Stimulated activated memory B cell treated with anti-CD40 and anti-IgM and Interleukin-4, amounts not matched to agents 10 μg/mL and 1 μg/mL and 100 μg/mL, for 72 hours (primary cell): ENCODE results near the gene TSNAX.

Experiments used
- ATAC-seq: fragments of 150-1000 bp; cut with Tn5 transposase; 2 replicates; pipeline ENCODE4 v1.10.0; 2021
- H3K27ac Mint-ChIP-seq: one replicate; pipeline ENCODE4 v1.8.0; 2022; ENCODE audit warnings: mild to moderate bottlenecking, mixed read lengths
- H3K27me3 Mint-ChIP-seq: one replicate; pipeline ENCODE4 v1.8.0; 2022; ENCODE audit warnings: mixed read lengths
- H3K36me3 Mint-ChIP-seq: one replicate; pipeline ENCODE4 v1.8.0; 2022; ENCODE audit warnings: mixed read lengths
- H3K4me1 Mint-ChIP-seq: one replicate; pipeline ENCODE4 v1.8.0; 2022; ENCODE audit warnings: mixed read lengths
- H3K4me3 Mint-ChIP-seq: one replicate; pipeline ENCODE4 v1.8.0; 2022; ENCODE audit warnings: mild to moderate bottlenecking, moderate library complexity, mixed read lengths
- H3K9me3 Mint-ChIP-seq: one replicate; pipeline ENCODE4 v1.8.0; 2022; ENCODE audit warnings: mixed read lengths

Gene TSNAX

GRCh38 chr1:231596337-231596791 lies 67.9 kb downstream of the TSNAX start:
- no peak for ATAC-seq
- no peak overlapping the region for H3K27ac Mint-ChIP-seq
- H3K4me3 Mint-ChIP-seq: no peak overlapping the region
- no peaks in the 10 kb centered on the region for H3K9me3 Mint-ChIP-seq
- H3K27me3 Mint-ChIP-seq: no peaks in the 10 kb centered on the region
- H3K4me1 Mint-ChIP-seq: peaks cover 4% of the 10 kb centered on the region
- H3K36me3 Mint-ChIP-seq: no peaks in the 10 kb centered on the region

- no peaks in the 10 kb centered on the region for H3K9me3 Mint-ChIP-seq
- ATAC-seq: no peak
Observed at GRCh38 chr1:231597971-231598370, 69.5 kb downstream of the TSNAX start.

GRCh38 chr1:231600458-231600976 lies 72.0 kb downstream of the TSNAX start:
- H3K36me3 Mint-ChIP-seq: no peaks in the 10 kb centered on the region
- H3K27ac Mint-ChIP-seq: no peak overlapping the region
- no peak for ATAC-seq
- H3K4me3 Mint-ChIP-seq: no peak overlapping the region
- H3K4me1 Mint-ChIP-seq: peaks cover 11% of the 10 kb centered on the region
- H3K27me3 Mint-ChIP-seq: no peaks in the 10 kb centered on the region
- no peaks in the 10 kb centered on the region for H3K9me3 Mint-ChIP-seq

More at GRCh38 chr1:231597971-231598370, 69.5 kb downstream of the TSNAX start:
- Mint-ChIP-seq H3K27ac (no peak overlapping the region), H3K4me3 (no peak overlapping the region), H3K4me1 (no peaks in the 10 kb centered on the region), H3K27me3 (no peaks in the 10 kb centered on the region), H3K36me3 (no peaks in the 10 kb centered on the region)

DNA sequence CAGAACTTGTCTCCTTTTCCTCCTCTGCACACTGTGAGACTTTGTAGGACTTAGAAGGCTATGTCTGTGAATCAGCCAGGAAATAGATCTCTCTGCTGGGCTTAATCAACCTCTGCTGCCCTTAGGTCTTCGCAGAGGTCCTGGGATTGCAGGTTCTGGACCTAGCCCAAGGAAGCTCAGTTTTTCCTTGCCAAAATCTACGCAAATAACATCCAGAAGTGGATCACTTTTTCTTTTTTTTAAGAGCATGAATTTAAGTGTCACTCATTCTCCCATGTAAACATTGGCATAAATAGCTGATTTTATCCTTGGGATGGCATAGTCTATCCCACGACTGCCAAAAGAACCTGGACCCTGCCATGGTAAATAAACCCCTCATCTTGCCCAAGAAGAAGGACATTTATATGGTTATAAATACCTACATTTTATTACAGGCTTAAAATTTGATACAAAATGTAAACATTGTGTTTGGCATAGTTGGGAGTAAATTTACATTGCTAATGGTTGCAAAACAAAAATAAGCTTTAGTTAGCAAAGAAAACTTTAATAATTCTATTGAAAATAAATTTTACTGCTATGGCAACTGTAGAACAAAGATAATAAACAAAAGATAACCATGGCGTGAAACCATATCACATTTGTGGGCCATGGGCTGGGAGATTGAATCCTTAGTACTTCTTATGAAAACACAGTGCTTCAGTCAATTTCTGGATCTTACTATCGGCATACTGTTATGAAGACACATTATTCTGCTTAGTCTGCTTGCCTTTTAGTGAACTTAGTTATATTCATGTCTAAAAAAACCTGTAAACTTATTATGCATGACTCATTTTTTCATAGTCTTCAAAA lies 73.6 kb downstream of the TSNAX start:
- ATAC-seq: no peak
- Mint-ChIP-seq H3K27ac (no peak overlapping the region), H3K9me3 (no peaks in the 10 kb centered on the region), H3K4me1 (peaks cover 12% of the 10 kb centered on the region), H3K4me3 (no peak overlapping the region), H3K36me3 (no peaks in the 10 kb centered on the region), H3K27me3 (no peaks in the 10 kb centered on the region)

DNA sequence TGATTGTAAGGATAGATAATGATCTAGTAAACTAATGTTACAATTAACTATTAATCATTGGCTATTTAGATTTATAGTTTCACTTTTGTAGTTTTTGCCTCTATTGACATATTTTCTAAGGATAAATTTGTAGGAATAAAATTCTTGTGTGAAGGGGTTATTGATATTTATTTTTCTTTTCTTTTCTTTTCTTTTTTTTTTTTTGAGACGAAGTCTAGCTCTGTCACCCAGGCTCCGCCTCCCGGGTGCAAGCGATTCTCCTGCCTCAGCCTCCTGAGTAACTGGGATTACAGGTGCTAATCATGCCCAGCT lies 74.2 kb downstream of the TSNAX start:
- Mint-ChIP-seq H3K27me3 (no peaks in the 10 kb centered on the region), H3K4me1 (peaks cover 18% of the 10 kb centered on the region), H3K36me3 (no peaks in the 10 kb centered on the region), H3K27ac (no peak overlapping the region), H3K9me3 (no peaks in the 10 kb centered on the region), H3K4me3 (no peak overlapping the region)
- ATAC-seq: no peak

DNA sequence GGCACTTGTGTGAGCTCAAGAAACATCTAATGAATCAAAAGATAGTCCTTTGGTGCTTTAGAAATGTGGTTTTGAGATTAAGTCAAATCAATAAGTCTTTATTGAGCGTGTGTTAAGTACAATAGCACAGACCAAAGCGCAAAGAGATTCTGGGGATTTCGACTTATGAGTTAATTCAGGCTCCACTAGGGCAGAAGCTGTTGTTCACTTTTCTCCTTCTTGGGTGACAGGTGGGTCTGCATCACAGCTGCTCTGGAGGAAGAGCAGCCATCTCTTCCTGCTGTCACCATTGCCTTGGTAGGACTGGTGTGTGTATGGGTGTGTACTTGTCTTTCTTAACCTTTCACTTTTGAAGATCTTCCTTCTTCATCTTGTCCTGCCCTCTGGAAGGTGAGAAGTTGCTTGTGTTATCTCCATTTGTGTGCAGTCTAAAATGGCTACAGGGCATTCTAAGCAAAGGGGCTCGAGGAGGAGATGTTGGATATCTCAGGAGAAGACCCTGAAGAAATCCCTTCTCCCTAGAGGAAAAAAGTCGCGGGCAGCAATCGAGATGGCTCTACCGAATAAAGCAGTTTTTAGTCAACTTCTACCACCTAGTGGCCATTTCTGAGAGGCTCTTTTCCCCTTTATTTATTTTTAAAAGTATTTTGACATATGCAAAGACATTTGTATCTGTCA lies 75.3 kb downstream of the TSNAX start:
- no peaks in the 10 kb centered on the region for H3K27me3 Mint-ChIP-seq
- H3K4me1 Mint-ChIP-seq: peaks cover 23% of the 10 kb centered on the region
- peak overlapping the region; percentile 71 for H3K27ac Mint-ChIP-seq
- H3K36me3 Mint-ChIP-seq: no peaks in the 10 kb centered on the region
- H3K4me3 Mint-ChIP-seq: peak overlapping the region; percentile 92
- peak; percentile 74 for ATAC-seq
- H3K9me3 Mint-ChIP-seq: no peaks in the 10 kb centered on the region

DNA sequence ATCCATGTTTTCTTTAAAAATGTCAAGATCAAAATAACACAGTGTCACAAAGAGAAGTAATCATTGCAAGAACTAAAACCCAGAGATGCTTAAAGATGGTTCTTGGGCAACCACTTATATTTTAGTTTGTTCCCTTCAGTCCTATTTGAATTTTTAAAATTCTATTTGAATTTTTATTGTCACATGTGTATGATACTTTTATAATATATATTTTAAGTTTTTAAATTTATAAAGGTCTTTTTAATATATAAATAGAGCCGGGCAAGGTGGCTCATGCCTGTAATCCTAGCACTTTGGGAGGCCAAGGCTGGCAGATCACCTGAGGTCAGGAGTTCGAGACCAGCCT lies 75.8 kb downstream of the TSNAX start:
- Mint-ChIP-seq H3K4me3 (no peak overlapping the region), H3K36me3 (no peaks in the 10 kb centered on the region), H3K27ac (peak overlapping the region; percentile 71), H3K27me3 (no peaks in the 10 kb centered on the region), H3K9me3 (no peaks in the 10 kb centered on the region), H3K4me1 (peaks cover 23% of the 10 kb centered on the region)
- ATAC-seq: no peak

- Mint-ChIP-seq H3K27ac (no peak overlapping the region), H3K4me1 (peaks cover 23% of the 10 kb centered on the region), H3K36me3 (no peaks in the 10 kb centered on the region), H3K27me3 (peaks cover 6% of the 10 kb centered on the region), H3K9me3 (no peaks in the 10 kb centered on the region), H3K4me3 (no peak overlapping the region)
- no peak for ATAC-seq
Observed at GRCh38 chr1:231605149-231606100, 77.0 kb downstream of the TSNAX start.

DNA sequence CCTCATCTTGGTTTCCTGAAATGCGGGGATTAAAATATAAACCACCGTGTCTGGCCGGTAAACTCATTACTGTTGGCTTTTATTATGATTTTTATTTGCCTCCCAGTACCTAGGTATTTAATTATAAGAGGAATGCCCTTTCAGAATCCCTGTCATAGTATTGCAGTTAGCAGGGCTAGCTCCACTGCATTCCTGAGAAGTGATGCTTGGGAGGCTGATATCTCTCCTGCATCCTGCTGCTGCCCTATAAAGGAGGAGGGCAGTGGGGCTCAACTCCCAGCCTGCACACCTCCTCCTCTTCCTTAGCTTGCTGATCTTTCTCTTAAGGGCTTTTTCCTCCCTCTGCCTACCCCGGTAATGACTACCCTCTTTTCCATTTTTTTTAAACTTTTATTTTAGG lies 78.2 kb downstream of the TSNAX start:
- no peak overlapping the region for H3K4me3 Mint-ChIP-seq
- H3K27ac Mint-ChIP-seq: no peak overlapping the region
- H3K36me3 Mint-ChIP-seq: peaks cover 7% of the 10 kb centered on the region
- H3K27me3 Mint-ChIP-seq: peaks cover 9% of the 10 kb centered on the region
- ATAC-seq: no peak
- no peaks in the 10 kb centered on the region for H3K9me3 Mint-ChIP-seq
- peaks cover 35% of the 10 kb centered on the region for H3K4me1 Mint-ChIP-seq

GRCh38 chr1:231610388-231610787 lies 81.9 kb downstream of the TSNAX start:
- peaks cover 9% of the 10 kb centered on the region for H3K27me3 Mint-ChIP-seq
- peaks cover 7% of the 10 kb centered on the region for H3K36me3 Mint-ChIP-seq
- no peak overlapping the region for H3K27ac Mint-ChIP-seq
- H3K4me1 Mint-ChIP-seq: peaks cover 61% of the 10 kb centered on the region
- H3K9me3 Mint-ChIP-seq: no peaks in the 10 kb centered on the region
- no peak overlapping the region for H3K4me3 Mint-ChIP-seq
- no peak for ATAC-seq

DNA sequence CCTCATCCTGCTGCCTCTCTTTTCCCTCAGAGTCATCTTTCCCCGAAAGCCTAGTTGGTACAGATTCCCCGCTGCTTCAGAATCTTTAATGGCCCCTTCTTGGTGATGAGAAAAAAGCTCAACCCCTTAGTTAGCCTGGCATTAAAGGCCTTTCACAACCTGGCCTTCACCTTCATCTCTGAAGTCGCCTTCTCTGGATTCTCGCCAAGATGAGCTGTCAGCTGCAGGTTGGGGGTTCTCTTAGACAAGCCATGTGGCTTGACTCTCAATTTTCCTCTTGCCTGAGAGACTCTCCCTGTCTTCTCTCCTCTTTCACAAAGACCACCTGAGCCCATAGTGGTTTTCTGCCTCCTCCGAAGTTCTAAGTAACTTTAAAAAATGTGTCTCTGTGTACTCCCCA lies 82.6 kb downstream of the TSNAX start:
- no peaks in the 10 kb centered on the region for H3K9me3 Mint-ChIP-seq
- no peak overlapping the region for H3K4me3 Mint-ChIP-seq
- ATAC-seq: no peak
- H3K36me3 Mint-ChIP-seq: peaks cover 7% of the 10 kb centered on the region
- peaks cover 62% of the 10 kb centered on the region for H3K4me1 Mint-ChIP-seq
- peaks cover 9% of the 10 kb centered on the region for H3K27me3 Mint-ChIP-seq
- H3K27ac Mint-ChIP-seq: no peak overlapping the region

GRCh38 chr1:231611851-231612250 lies 83.4 kb downstream of the TSNAX start:
- no peaks in the 10 kb centered on the region for H3K9me3 Mint-ChIP-seq
- H3K4me3 Mint-ChIP-seq: no peak overlapping the region
- H3K4me1 Mint-ChIP-seq: peaks cover 62% of the 10 kb centered on the region
- peaks cover 9% of the 10 kb centered on the region for H3K27me3 Mint-ChIP-seq
- ATAC-seq: no peak
- H3K27ac Mint-ChIP-seq: peak overlapping the region; percentile 68
- H3K36me3 Mint-ChIP-seq: peaks cover 7% of the 10 kb centered on the region

DNA sequence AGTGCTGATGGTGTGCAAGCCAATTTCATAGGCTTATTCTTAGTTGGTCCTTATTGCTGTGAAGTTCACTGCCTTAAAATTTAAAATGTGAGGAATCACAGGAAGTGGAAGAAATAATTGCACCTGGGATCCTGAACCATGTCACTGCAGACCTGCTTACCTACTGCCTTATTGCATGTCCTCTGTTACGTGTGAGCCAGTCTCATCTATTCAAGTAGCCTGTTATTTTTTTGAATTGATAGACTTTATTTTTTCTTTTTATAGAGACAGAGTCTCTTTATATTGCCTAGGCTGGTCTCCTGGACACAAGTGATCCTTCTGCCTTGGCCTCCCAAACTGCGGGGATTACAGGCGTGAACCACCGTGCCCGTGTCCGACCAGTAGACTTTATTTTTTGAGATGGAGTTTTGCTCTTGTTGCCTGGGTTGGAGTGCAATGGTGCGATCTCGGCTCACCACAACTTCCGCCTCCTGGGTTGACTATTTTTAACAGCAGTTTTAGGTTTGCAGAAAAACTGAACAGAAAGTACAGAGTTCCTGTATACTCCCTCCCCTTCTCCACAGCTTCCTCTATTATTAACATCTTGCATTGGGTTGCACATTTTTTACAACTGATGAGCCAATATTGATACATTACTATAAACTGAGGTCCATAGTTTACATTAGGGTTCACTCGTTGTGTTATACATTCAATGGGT lies 84.1 kb downstream of the TSNAX start:
- peak overlapping the region; percentile 40 for H3K4me3 Mint-ChIP-seq
- H3K27me3 Mint-ChIP-seq: peaks cover 9% of the 10 kb centered on the region
- peak overlapping the region; percentile 68 for H3K27ac Mint-ChIP-seq
- peaks cover 56% of the 10 kb centered on the region for H3K4me1 Mint-ChIP-seq
- peak; percentile 98 for ATAC-seq
- no peaks in the 10 kb centered on the region for H3K9me3 Mint-ChIP-seq
- H3K36me3 Mint-ChIP-seq: peaks cover 7% of the 10 kb centered on the region

DNA sequence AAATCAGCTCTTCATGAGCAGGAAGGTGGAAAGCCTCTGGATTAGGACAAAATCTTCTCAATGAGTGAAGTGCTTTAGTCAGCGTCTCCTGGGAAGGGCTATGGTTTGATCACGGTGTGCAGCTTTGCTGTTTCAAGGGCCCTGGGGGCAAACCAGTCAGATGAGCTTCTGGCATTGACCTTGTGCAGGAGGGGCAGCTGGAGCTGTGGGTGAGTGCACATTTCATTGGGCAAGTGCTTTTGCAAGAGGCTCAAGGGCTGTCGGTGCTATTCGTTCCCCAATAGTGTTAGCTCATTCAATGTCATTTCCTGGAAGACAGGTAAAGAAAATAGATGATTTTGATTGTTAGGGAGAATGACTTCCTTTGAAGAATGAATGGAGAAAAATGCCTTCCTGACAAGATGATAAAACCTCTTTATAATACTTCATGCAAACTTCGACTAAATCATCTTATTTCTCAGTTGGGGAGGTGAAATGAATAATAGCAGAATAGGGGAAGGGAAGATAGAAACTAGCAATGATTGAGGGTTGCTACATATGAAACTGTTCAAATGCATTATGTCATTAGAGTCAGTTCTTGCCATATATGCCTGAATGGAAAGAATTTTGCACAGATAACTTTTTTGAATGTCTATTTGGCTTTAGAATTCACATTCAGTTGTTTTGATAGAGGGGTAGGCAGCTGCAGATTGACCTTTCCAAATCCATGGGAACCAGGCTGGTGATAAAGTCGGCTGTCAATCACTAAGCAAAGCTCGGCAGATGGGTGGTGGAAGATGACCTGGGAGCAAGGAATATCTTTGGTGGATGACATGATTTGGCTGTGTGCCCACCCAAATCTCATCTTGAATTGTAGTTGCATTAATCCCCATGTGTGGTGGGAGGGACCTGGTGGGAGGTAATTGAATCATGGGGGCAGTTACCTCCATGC lies 85.2 kb downstream of the TSNAX start:
- H3K36me3 Mint-ChIP-seq: peaks cover 7% of the 10 kb centered on the region
- H3K4me1 Mint-ChIP-seq: peaks cover 50% of the 10 kb centered on the region
- no peak overlapping the region for H3K27ac Mint-ChIP-seq
- H3K9me3 Mint-ChIP-seq: no peaks in the 10 kb centered on the region
- no peak for ATAC-seq
- peaks cover 9% of the 10 kb centered on the region for H3K27me3 Mint-ChIP-seq
- no peak overlapping the region for H3K4me3 Mint-ChIP-seq
